HG02678 (cell line): ENCODE data around the gene EPHB6.

Source experiments
- ATAC-seq: cut with Tn5 transposase; IDR thresholded peaks from one replicate; pipeline ENCODE4 v1.9.1; 2021; ENCODE audit warnings: mild to moderate bottlenecking, moderate library complexity; ENCODE audit not compliant: unreplicated experiment

EPHB6 gene

DNA sequence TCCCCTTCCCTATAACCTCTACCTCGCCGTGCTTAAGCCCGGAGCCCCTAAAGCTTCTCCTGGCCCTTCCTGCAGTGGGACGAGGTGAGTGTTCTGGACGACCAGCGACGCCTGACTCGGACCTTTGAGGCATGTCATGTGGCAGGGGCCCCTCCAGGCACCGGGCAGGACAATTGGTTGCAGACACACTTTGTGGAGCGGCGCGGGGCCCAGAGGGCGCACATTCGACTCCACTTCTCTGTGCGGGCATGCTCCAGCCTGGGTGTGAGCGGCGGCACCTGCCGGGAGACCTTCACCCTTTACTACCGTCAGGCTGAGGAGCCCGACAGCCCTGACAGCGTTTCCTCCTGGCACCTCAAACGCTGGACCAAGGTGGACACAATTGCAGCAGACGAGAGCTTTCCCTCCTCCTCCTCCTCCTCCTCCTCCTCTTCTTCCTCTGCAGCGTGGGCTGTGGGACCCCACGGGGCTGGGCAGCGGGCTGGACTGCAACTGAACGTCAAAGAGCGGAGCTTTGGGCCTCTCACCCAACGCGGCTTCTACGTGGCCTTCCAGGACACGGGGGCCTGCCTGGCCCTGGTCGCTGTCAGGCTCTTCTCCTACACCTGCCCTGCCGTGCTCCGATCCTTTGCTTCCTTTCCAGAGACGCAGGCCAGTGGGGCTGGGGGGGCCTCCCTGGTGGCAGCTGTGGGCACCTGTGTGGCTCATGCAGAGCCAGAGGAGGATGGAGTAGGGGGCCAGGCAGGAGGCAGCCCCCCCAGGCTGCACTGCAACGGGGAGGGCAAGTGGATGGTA is 9.2 kb downstream of the EPHB6 start:
- ATAC-seq, result no peak

- ATAC-seq, result no peak
Measured at GRCh38 chr7:142864980-142865747, 10.3 kb downstream of the EPHB6 start.

GRCh38 chr7:142865766-142866165 is 10.9 kb downstream of the EPHB6 start:
- ATAC-seq, result no peak

DNA sequence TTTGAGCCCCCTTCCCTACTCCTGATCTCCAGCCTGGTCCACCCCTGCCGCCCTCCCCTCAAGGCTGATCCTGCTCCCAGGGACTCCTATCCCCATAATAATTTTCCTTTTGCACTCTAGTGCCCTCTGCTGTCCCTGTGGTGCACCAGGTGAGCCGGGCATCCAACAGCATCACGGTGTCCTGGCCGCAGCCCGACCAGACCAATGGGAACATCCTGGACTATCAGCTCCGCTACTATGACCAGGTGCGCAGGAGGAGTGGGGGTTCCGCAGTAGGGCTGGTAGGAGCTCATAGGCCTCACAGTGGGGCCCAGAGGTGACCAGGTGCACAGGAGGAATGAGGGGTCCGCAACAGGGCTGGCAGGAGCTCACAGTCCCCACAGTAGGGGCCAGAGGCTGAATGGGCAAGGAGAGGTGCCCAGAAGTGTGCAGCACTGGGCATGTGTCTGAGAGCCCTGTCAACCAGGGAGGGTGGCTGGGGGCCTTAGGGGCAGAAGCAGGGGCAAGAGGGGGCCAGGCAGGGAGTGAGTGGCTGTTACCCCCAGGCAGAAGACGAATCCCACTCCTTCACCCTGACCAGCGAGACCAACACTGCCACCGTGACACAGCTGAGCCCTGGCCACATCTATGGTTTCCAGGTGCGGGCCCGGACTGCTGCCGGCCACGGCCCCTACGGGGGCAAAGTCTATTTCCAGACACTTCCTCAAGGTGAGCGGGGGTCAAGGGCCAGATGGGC is 11.7 kb downstream of the EPHB6 start:
- no peak for ATAC-seq

- no peak for ATAC-seq
Measured at GRCh38 chr7:142867097-142867378, 12.2 kb downstream of the EPHB6 start.

- no peak for ATAC-seq
Measured at GRCh38 chr7:142867398-142868187, 12.7 kb downstream of the EPHB6 start.

DNA sequence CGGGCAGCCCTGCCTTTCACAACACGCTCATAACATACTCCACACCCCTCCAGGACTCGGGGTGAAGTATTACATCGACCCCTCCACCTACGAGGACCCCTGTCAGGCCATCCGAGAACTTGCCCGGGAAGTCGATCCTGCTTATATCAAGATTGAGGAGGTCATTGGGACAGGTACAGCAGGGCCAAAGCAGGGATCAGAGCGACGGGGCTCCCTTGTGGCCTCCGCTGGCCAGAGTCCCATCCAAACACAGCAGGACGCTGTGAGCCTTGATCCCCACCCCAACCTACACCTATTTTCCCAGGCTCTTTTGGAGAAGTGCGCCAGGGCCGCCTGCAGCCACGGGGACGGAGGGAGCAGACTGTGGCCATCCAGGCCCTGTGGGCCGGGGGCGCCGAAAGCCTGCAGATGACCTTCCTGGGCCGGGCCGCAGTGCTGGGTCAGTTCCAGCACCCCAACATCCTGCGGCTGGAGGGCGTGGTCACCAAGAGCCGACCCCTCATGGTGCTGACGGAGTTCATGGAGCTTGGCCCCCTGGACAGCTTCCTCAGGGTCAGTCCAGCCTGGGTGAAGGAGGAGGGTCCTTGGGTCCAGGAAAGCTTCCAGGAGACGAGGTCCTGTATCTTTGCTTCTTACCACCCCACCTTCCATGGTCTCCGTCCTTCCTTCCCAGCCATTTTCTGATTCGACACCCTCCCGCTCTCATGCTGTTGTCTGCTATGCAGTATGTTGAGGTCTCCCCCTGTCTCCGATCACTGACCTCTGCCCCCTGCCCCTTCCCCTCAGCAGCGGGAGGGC is 13.5 kb downstream of the EPHB6 start:
- ATAC-seq, result no peak

GRCh38 chr7:142868986-142869415 is 14.1 kb downstream of the EPHB6 start:
- ATAC-seq, result no peak

DNA sequence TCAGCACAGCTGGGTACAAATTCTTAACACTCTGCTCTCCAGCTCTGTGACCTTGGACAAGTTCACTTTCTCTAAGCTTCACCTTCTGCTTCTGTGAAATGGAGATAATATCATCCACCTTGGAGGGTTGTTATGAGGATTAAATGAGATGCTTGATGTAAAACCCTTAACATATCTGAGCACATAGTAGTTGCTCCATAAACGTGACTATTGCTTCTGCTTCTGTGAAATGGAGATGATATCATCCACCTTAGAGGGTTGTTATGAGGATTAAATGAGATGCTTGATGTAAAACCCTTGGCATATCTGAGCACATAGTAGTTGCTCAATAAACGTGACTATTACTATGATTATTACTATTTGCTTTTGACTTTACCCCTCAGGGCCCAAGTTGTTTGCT is 14.6 kb downstream of the EPHB6 start:
- ATAC-seq, result no peak

DNA sequence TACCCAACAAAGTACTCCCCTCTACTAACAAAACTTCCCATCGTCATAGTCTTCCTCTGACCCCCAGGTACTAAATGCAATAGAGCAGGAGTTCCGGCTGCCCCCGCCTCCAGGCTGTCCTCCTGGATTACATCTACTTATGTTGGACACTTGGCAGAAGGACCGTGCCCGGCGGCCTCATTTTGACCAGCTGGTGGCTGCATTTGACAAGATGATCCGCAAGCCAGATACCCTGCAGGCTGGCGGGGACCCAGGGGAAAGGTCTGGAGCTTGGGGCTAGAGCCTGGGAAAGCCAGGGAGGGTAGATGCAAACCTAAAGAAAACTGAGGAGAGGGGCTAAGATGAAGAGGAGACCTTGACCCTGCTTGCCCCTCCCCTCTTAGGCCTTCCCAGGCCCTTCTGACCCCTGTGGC is 15.3 kb downstream of the EPHB6 start:
- no peak for ATAC-seq

DNA sequence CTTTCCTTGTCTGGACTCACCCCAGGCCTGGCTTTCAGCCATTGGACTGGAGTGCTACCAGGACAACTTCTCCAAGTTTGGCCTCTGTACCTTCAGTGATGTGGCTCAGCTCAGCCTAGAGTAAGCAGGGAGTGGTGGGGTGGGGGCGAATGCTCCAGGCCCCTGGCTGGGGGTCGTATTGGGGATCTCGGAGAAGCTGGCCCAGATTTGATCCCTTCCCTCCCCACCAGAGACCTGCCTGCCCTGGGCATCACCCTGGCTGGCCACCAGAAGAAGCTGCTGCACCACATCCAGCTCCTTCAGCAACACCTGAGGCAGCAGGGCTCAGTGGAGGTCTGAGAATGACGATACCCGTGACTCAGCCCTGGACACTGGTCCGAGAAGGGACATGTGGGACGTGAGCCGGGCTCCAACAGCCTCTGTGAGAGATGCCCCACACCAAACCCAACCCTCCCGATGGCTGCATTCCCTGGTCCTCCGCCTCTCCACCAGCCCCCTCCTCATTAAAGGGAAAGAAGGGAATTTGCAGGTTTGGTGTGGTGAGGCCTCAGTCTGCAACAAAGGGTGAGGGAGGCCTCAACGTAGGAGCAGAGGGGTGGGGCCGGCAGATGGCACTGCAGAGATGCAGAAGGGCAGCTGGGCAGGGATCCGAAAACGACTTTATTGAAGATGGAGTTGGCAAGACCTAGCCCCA is 15.8 kb downstream of the EPHB6 start:
- ATAC-seq, result no peak

DNA sequence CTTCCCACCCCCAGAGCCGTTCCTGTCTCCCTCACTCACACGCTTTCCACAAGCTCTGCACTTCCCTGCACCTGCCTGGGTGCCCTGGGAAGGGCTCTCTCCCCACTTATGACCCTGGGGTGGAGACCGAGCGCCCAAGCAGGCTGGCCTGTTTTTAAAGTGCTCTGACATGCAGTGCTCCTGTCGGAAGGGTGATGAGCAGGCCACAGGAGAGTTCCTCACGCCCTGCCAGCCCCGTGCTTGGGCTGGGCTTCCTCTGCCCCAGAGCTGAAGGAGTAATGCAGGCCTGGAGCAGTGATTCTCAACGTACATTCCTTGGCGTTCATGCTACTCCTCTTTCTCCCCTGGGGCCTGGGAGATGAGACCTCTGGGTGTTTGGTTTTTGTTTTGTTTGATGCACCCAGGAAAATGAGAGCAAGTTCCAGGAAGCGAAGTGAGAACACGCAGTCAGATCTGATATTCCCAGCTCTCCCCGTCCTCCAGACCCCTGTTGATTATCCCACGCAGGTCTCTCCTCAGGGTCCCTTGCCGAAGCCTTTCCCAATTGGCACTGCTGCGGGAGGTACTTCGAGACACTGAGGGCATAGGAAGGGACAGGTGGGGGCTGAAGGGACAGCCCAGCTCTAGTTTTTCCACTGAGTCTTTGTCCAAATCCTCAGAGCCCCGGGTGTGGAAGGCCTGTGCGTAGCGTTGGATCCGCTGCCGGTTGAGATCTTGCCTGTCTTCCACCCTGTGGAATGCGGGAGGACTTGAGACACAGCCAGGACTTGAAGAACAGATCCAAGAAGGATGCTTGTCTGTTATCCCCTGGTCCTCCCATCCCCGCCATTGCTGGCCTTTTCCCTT is 16.6 kb downstream of the EPHB6 start:
- no peak for ATAC-seq

GRCh38 chr7:142872106-142872675 is 17.3 kb downstream of the EPHB6 start:
- no peak for ATAC-seq

DNA sequence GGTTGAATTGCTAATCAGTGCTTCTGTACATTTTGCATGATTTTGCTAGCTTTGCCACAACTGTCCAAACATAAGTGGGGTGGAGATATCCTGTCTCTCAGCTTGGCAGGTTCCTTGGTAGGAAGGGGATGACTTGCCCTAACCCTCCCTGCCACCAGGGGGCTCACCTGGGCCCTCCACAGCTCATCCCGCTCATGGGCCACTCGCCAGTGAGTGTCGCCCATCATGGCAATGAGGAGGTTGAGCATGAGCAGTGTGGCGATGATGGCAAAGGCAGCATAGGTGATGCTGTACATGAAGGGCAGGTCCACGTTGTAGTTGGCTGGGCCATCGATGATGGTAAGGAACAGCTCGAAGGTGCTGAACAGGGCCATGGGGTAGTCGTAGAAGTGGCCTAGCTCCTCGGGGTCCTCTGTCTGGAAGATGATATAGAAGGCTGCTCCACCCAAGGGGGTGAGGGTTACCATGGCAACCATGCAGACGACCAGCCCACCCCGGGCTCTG is 18.5 kb downstream of the EPHB6 start:
- peak; percentile 65 for ATAC-seq

DNA sequence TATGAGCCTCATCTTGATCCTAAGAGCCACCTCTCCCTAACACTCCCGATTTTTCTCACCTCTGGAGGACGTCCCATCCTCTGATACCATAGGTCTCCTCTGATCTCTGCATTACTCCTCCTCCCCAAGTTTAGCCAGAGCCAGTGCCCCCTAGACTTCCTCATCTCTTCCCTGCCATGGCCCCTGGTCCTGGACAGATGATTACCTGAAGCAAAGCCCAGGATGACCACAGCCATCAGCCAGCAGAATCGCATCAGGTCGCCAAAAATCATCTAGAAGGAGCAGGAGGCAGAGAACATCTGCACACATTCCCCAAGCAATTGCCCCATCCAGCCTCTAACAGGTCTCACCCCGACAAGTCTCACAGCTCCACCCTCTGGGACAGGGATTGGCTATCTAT is 19.0 kb downstream of the EPHB6 start:
- no peak for ATAC-seq

GRCh38 chr7:142874409-142874808 is 19.5 kb downstream of the EPHB6 start:
- ATAC-seq, result no peak

- ATAC-seq, result no peak
Measured at GRCh38 chr7:142874837-142875236, 20.0 kb downstream of the EPHB6 start.

DNA sequence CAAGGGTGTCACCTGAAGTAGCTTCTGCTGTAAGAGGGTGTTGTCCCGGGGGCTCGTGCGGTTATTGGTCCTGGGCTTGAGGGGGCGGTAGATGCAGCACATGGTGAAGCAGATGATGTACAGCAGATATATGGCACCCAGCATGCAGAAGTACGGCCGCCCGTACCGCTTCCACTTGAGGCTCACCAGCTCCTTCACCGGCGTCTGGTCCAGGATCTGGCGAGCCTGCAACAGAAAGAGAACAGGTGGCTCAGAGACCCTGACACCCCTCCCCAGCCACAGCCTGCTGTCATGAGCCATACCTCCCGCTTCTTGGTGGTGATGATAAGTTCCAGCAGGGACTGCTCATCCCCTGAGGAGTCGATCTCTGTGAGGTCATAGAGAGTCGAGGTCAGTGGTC is 20.6 kb downstream of the EPHB6 start:
- ATAC-seq, result no peak
